ENCODE results near the gene ARV1.
"Not testable (repeated sequence)": the region's sequence is repeated elsewhere in the genome, so short reads cannot be mapped to it uniquely, and the experiment has no call there.

The ARV1 gene

GRCh38 chr1:231041719-231042261 lies 62.9 kb downstream of the ARV1 start:
- DNase-seq (ENCODE audit: low read depth, low spot score): no peak

GRCh38 chr1:231044588-231044987 lies 65.7 kb downstream of the ARV1 start:
- no peak for DNase-seq (ENCODE audit: low read depth, low spot score)

GRCh38 chr1:231045286-231045685 lies 66.4 kb downstream of the ARV1 start:
- DNase-seq (ENCODE audit: low read depth, low spot score): no peak

- DNase-seq (ENCODE audit: low read depth, low spot score): not testable (repeated sequence)
Measured at GRCh38 chr1:231045921-231046729, 67.2 kb downstream of the ARV1 start.

- DNase-seq (ENCODE audit: low read depth, low spot score): no peak
Measured at GRCh38 chr1:231046730-231047395, 68.0 kb downstream of the ARV1 start.

GRCh38 chr1:231047529-231047928 lies 68.6 kb downstream of the ARV1 start:
- DNase-seq (ENCODE audit: low read depth, low spot score): not testable (repeated sequence)

- DNase-seq (ENCODE audit: low read depth, low spot score): not testable (repeated sequence)
Measured at GRCh38 chr1:231048419-231048818, 69.5 kb downstream of the ARV1 start.

GRCh38 chr1:231049121-231049979 lies 70.5 kb downstream of the ARV1 start:
- DNase-seq (ENCODE audit: low read depth, low spot score): no peak
